Vagina (tissue), 2 donors: Measurements from ENCODE around the gene FLNB.

Experiments used
- CTCF ChIP-seq, 3 experiments: fragments of 450-650 bp in 2 of 3; fragments of 200-600 bp in 1 of 3; sonication (generic) in 1 of 3; IDR thresholded peaks; one replicate each; pipeline ENCODE4 v1.5.1; 2017 to 2019; ENCODE audit warnings: antibody characterized with exemption in 3 of 3, mild to moderate bottlenecking in 2 of 3, moderate library complexity in 2 of 3
- POLR2A ChIP-seq, 2 donors: fragments of 450-650 bp; IDR thresholded peaks; one replicate each; pipeline ENCODE4 v1.6.1; 2017; ENCODE audit warnings: antibody characterized with exemption in 2 of 2, mild to moderate bottlenecking in 2 of 2, moderate library complexity in 2 of 2
- POLR2AphosphoS5 ChIP-seq, 2 donors: sonication (generic); formaldehyde crosslinking; IDR thresholded peaks; one replicate each; pipeline ENCODE4 v1.9.0; 2017; ENCODE audit warnings: antibody characterized with exemption in 2 of 2, mild to moderate bottlenecking in 2 of 2, low read depth in 1 of 2; ENCODE audit not compliant: insufficient read depth in 1 of 2

GRCh38 chr3:58180940-58181587, 172.8 kb downstream of the FLNB start:
- TF ChIP-seq CTCF (IDR thresholded peaks at IDR 0.05) (no peak), POLR2AphosphoS5 (IDR thresholded peaks at IDR 0.05; ENCODE audit: insufficient read depth in 1 of 2, low read depth in 1 of 2) (no peak), POLR2A (IDR thresholded peaks at IDR 0.05) (no peak)
